IMR-90 (cell line): Measurements from ENCODE around the gene OR51E1. TPM values are rescaled to one million over a fixed set of nuclear protein-coding genes. Genes with fewer than 3 reads are reported as not detected.

Source experiments
- ATAC-seq: fragments of 200-7000 bp; cut with Tn5 transposase; 2 replicates; pipeline ENCODE4 v1.9.1; 2020; ENCODE audit warnings: low read depth, mild to moderate bottlenecking, moderate library complexity
- BruUV-seq: library from RNA; stranded (reverse); fragments of 400-500 nt; replicated peaks from 2 replicates; lab custom pipeline; 2021; lab: Mats Ljungman, UMichigan
- CTCF ChIA-PET: fragments of 300-600 bp; formaldehyde crosslinking; extraction: SDS; loops from one replicate; lab custom pipeline; 2021; ENCODE audit warnings: antibody characterized with exemption; lab: Yijun Ruan, JAX
- POLR2A ChIA-PET: fragments of 300-600 bp; sonication (Branson Sonifier 250); formaldehyde crosslinking; loops from one replicate; lab custom pipeline; 2022; ENCODE audit warnings: antibody characterized with exemption; ENCODE audit not compliant: unreplicated experiment; lab: Charles Lee
- DNase-seq: peaks from one replicate; pipeline ENCODE4 v3.0.0; 2013
- H2AFZ ChIP-seq: replicated peaks from 2 replicates; pipeline ENCODE3; 2013; ENCODE audit warnings: low read length, mild to moderate bottlenecking; ENCODE audit not compliant: poor library complexity
- H2AK5ac ChIP-seq: 2 replicates; pipeline ENCODE4 v1.6.1; 2013; ENCODE audit warnings: low read depth, low read length, inconsistent platforms
- H2AK9ac ChIP-seq: replicated peaks from 2 replicates; pipeline ENCODE3; 2013; ENCODE audit warnings: mild to moderate bottlenecking, low read depth, low read length, moderate library complexity; ENCODE audit not compliant: poor library complexity
- H2BK120ac ChIP-seq: 2 replicates; pipeline ENCODE4 v1.6.1; 2013; ENCODE audit warnings: low read depth, low read length, inconsistent platforms
- H2BK15ac ChIP-seq: 3 replicates; pipeline ENCODE4 v1.6.1; 2013; ENCODE audit warnings: low read depth, low read length, inconsistent platforms
- H2BK20ac ChIP-seq: 2 replicates; pipeline ENCODE4 v1.6.1; 2013; ENCODE audit warnings: low read depth, mild to moderate bottlenecking, inconsistent platforms, low read length, moderate library complexity
- H2BK5ac ChIP-seq: 2 replicates; pipeline ENCODE4 v1.6.1; 2013; ENCODE audit warnings: mild to moderate bottlenecking, low read depth, low read length, inconsistent platforms; ENCODE audit not compliant: poor library complexity, severe bottlenecking
- H3K14ac ChIP-seq: replicated peaks from 2 replicates; pipeline ENCODE4 v1.6.1; 2013; ENCODE audit warnings: low read depth, low read length, inconsistent platforms
- H3K18ac ChIP-seq: 2 replicates; pipeline ENCODE4 v1.6.1; 2013; ENCODE audit warnings: low read depth, low read length, control low read depth
- H3K23ac ChIP-seq: 2 replicates; pipeline ENCODE4 v1.6.1; 2013; ENCODE audit warnings: low read depth, low read length, inconsistent platforms
- H3K27ac ChIP-seq: 2 replicates; pipeline ENCODE4 v1.5.1; 2013; ENCODE audit warnings: mild to moderate bottlenecking, control low read depth, low read length; ENCODE audit not compliant: insufficient read depth
- H3K27me3 ChIP-seq: 2 replicates; pipeline ENCODE4 v1.6.1; 2013; ENCODE audit warnings: low read length; ENCODE audit not compliant: control insufficient read depth, insufficient read depth
- H3K36me3 ChIP-seq: 2 replicates; pipeline ENCODE4 v1.6.1; 2013; ENCODE audit warnings: low read length, mixed read lengths; ENCODE audit not compliant: control insufficient read depth, insufficient read depth
- H3K4ac ChIP-seq: 2 replicates; pipeline ENCODE4 v1.6.1; 2013; ENCODE audit warnings: low read depth, low read length, inconsistent platforms
- H3K4me1 ChIP-seq: 2 replicates; pipeline ENCODE4 v1.6.1; 2013; ENCODE audit warnings: low read length, mixed read lengths; ENCODE audit not compliant: control insufficient read depth, insufficient read depth
- H3K4me2 ChIP-seq: 2 replicates; pipeline ENCODE4 v1.6.1; 2013; ENCODE audit warnings: low read depth, mild to moderate bottlenecking, control low read depth, low read length, moderate library complexity
- H3K4me3 ChIP-seq: 2 replicates; pipeline ENCODE4 v1.5.1; 2013; ENCODE audit warnings: low read depth, mild to moderate bottlenecking, control low read depth, low read length, moderate library complexity; ENCODE audit not compliant: insufficient read depth
- H3K56ac ChIP-seq: 2 replicates; pipeline ENCODE4 v1.6.1; 2013; ENCODE audit warnings: low read length, inconsistent platforms; ENCODE audit not compliant: insufficient read depth; ENCODE audit errors: extremely low read depth
- H3K79me1 ChIP-seq, 2 experiments: 2 replicates each; pipeline ENCODE4 v1.6.1; 2013; ENCODE audit warnings: low read length in 2 of 2, inconsistent platforms in 1 of 2, low read depth in 1 of 2
- H3K9ac ChIP-seq: 2 replicates; pipeline ENCODE4 v1.6.1; 2013; ENCODE audit warnings: low read depth, low read length, control low read depth
- H3K9me1 ChIP-seq: 2 replicates; pipeline ENCODE4 v1.6.1; 2013; ENCODE audit warnings: low read length, inconsistent platforms; ENCODE audit not compliant: insufficient read depth
- H3K9me3 ChIP-seq: 2 replicates; pipeline ENCODE4 v1.6.1; 2013; ENCODE audit warnings: low read length; ENCODE audit not compliant: control insufficient read depth, insufficient read depth
- H4K20me1 ChIP-seq: 2 replicates; pipeline ENCODE4 v1.6.1; 2013; ENCODE audit warnings: low read length, inconsistent platforms; ENCODE audit not compliant: insufficient read depth
- H4K5ac ChIP-seq: 2 replicates; pipeline ENCODE4 v1.6.1; 2013; ENCODE audit warnings: mild to moderate bottlenecking, low read depth, low read length, control low read depth
- H4K8ac ChIP-seq, 2 experiments: 2 replicates each; pipeline ENCODE4 v1.6.1; 2013; ENCODE audit warnings: low read depth in 2 of 2, low read length in 2 of 2, control low read depth in 1 of 2, inconsistent platforms in 1 of 2
- H4K91ac ChIP-seq: 2 replicates; pipeline ENCODE4 v1.6.1; 2013; ENCODE audit warnings: low read depth, low read length, inconsistent platforms; ENCODE audit not compliant: insufficient read depth
- BHLHE40 ChIP-seq: fragments of 150-350 bp; IDR thresholded peaks from 2 replicates; pipeline ENCODE4 v1.6.1; 2016; ENCODE audit warnings: mild to moderate bottlenecking, low read depth, low read length
- CEBPB ChIP-seq: IDR thresholded peaks from 2 replicates; pipeline ENCODE4 v1.6.1; 2012; ENCODE audit warnings: low read depth, low read length, improper control_type of control experiment
- MAFK ChIP-seq: IDR thresholded peaks from 2 replicates; pipeline ENCODE4 v1.6.1; 2012; ENCODE audit warnings: low read depth, low read length, improper control_type of control experiment
- MXI1 ChIP-seq: IDR thresholded peaks from 2 replicates; pipeline ENCODE4 v1.6.1; 2012; ENCODE audit warnings: low read depth, mild to moderate bottlenecking, low read length, moderate library complexity, borderline replicate concordance
- WGBS, 2 experiments: methylation state at CpG; one replicate each; pipeline versions ENCODE4 v1.1.5 to v1.1.7; 2013; ENCODE audit warnings: missing lambda C conversion rate in 2 of 2; ENCODE audit not compliant: insufficient read length in 1 of 2; ENCODE audit errors: extremely low coverage in 2 of 2; 5-methylcytosine and 5-hydroxymethylcytosine counted together
- dilution Hi-C: fragments of 300-500 bp; cut with HindIII; formaldehyde crosslinking; loops from one replicate; pipeline ENCODE4 v1.14.3; 2018; ENCODE audit warnings: low sequenced_read_pairs; ENCODE audit not compliant: unreplicated experiment
- in situ Hi-C: fragments of 300-500 bp; cut with MboI; formaldehyde crosslinking; loops from 3 replicates; pipeline ENCODE4 v1.14.3; 2019; ENCODE audit warnings: low sequenced_read_pairs, inconsistent platforms, mixed read lengths
- intact Hi-C: fragments of 100-400 bp; cut with micrococcal nuclease; formaldehyde crosslinking; loops from 2 replicates; pipeline ENCODE4 v1.10.0; 2022
- polyA plus RNA-seq, 3 experiments: library from polyadenylated mRNA; depleted of rRNA; stranded (reverse); fragments of >200 nt; gene quantifications; 2 replicates each; pipeline ENCODE4 v1.2.3, GENCODE V29; 2012; ENCODE audit warnings: low replicate concordance in 1 of 3
- total RNA-seq: library from RNA; depleted of rRNA; stranded (reverse); fragments of >200 nt; gene quantifications from 2 replicates; pipeline ENCODE4 v1.2.3, GENCODE V29; 2012
- TF ChIP-seq, protein P1 (sequence below): fragments of 150-350 bp; IDR thresholded peaks from 2 replicates; pipeline ENCODE4 v1.6.1; 2017; ENCODE audit warnings: mild to moderate bottlenecking, antibody characterized with exemption, low read length, low read depth
- TF ChIP-seq, protein P2 (sequence below): conservative IDR thresholded peaks from 2 replicates; pipeline ENCODE4 v1.5.1; 2012; ENCODE audit warnings: mild to moderate bottlenecking, low read depth, low read length, improper control_type of control experiment

OR51E1 gene
- total and polyA plus RNA-seq, 2 of the 4 experiments (the other 2 are of a cell fraction): 0.02 TPM; not detected in 1

DNA sequence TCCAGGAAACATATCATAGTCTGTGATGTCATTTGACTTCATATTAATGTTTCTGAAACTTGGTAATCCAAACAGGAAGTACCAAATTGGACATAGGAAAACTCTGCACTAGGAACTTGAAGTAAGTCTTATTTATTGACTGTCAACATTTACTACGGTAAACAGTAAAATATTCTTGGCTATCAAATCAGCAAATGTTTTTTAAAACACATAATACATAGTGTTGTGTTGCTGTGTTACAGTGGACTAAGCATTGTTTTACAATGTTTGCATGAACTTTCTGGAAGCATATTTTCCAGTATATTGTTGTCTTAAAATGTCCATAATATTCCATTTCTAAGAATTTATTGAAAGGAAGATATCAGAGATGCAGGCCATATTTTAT is 56.6 kb downstream of the OR51E1 start:
- H3K4ac ChIP-seq: no peak overlapping the region
- no peak overlapping the region for H4K91ac ChIP-seq
- POLR2A ChIA-PET: no interaction called here
- in situ Hi-C loops (no loop called here), intact Hi-C loops (no loop called here), dilution Hi-C loops (no loop called here)
- H3K4me1 ChIP-seq: no peaks in the 10 kb centered on the region
- BruUV-seq: no TSS peak
- H3K9ac ChIP-seq: no peak overlapping the region
- TF ChIP-seq BHLHE40: no peak
- TF ChIP-seq, protein P1, sequence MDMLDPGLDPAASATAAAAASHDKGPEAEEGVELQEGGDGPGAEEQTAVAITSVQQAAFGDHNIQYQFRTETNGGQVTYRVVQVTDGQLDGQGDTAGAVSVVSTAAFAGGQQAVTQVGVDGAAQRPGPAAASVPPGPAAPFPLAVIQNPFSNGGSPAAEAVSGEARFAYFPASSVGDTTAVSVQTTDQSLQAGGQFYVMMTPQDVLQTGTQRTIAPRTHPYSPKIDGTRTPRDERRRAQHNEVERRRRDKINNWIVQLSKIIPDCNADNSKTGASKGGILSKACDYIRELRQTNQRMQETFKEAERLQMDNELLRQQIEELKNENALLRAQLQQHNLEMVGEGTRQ: no peak
- TF ChIP-seq MAFK: no peak
- TF ChIP-seq, protein P2, sequence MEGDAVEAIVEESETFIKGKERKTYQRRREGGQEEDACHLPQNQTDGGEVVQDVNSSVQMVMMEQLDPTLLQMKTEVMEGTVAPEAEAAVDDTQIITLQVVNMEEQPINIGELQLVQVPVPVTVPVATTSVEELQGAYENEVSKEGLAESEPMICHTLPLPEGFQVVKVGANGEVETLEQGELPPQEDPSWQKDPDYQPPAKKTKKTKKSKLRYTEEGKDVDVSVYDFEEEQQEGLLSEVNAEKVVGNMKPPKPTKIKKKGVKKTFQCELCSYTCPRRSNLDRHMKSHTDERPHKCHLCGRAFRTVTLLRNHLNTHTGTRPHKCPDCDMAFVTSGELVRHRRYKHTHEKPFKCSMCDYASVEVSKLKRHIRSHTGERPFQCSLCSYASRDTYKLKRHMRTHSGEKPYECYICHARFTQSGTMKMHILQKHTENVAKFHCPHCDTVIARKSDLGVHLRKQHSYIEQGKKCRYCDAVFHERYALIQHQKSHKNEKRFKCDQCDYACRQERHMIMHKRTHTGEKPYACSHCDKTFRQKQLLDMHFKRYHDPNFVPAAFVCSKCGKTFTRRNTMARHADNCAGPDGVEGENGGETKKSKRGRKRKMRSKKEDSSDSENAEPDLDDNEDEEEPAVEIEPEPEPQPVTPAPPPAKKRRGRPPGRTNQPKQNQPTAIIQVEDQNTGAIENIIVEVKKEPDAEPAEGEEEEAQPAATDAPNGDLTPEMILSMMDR: no peak
- TF ChIP-seq CEBPB: no peak
- no peak for TF ChIP-seq MXI1
- no peak overlapping the region for H4K5ac ChIP-seq
- H3K36me3 ChIP-seq: no peaks in the 10 kb centered on the region
- H2AK5ac ChIP-seq: no peak overlapping the region
- H3K9me1 ChIP-seq: no peaks in the 10 kb centered on the region
- no peak overlapping the region for H2AK9ac ChIP-seq
- H2BK5ac ChIP-seq: no peak overlapping the region
- H3K27ac ChIP-seq: no peak overlapping the region
- no peak for ATAC-seq
- no peak overlapping the region for H2BK120ac ChIP-seq
- no peak overlapping the region for H3K18ac ChIP-seq
- H2AFZ ChIP-seq: no peak overlapping the region
- no peak overlapping the region for H2BK15ac ChIP-seq
- no CpG with 5 or more reads among the region's 1 CpG for WGBS, 2 experiments
- no peak overlapping the region for H3K23ac ChIP-seq
- H3K14ac ChIP-seq: no peak overlapping the region
- no peaks in the 10 kb centered on the region for H4K20me1 ChIP-seq
- no peak overlapping the region for H2BK20ac ChIP-seq
- no peak overlapping the region for H3K56ac ChIP-seq
- CTCF ChIA-PET: no interaction called here
- no peaks in the 10 kb centered on the region for H3K27me3 ChIP-seq
- no peak overlapping the region for H3K4me3 ChIP-seq
- H4K8ac ChIP-seq: no peak overlapping the region
- no peaks in the 10 kb centered on the region for H3K79me1 ChIP-seq
- no peak overlapping the region for H3K4me2 ChIP-seq
- no peak for DNase-seq
- no peaks in the 10 kb centered on the region for H3K9me3 ChIP-seq
